Measurements from ENCODE around the gene BRD3OS.

GRCh38 chr9:134007150-134007549, 18.1 kb upstream of the BRD3OS start:
- TF ChIP-seq POLR2AphosphoS5 (IDR thresholded peaks at IDR 0.05) (no peak), CTCF (IDR thresholded peaks at IDR 0.05) (no peak), POLR2A (IDR thresholded peaks at IDR 0.05) (no peak)

Data from breast epithelium (tissue), 3 donors.